IMR-90 (cell line): Measurements from ENCODE around the gene RERE. TPM values are rescaled to one million over a fixed set of nuclear protein-coding genes. Genes with fewer than 3 reads are reported as not detected.

Experiments
- RFX5 ChIP-seq: IDR thresholded peaks from 2 replicates; pipeline ENCODE4 v1.8.0; 2012; ENCODE audit warnings: low read depth, mild to moderate bottlenecking, low read length, moderate library complexity
- USF2 ChIP-seq: fragments of 150-350 bp; IDR thresholded peaks from 2 replicates; pipeline ENCODE4 v1.6.1; 2017; ENCODE audit warnings: mild to moderate bottlenecking, antibody characterized with exemption, low read length, low read depth
- polyA plus RNA-seq, 3 experiments: library from polyadenylated mRNA; depleted of rRNA; stranded (reverse); fragments of >200 nt; gene quantifications; 2 replicates each; pipeline ENCODE4 v1.2.3, GENCODE V29; 2012; ENCODE audit warnings: low replicate concordance in 1 of 3
- total RNA-seq: library from RNA; depleted of rRNA; stranded (reverse); fragments of >200 nt; gene quantifications from 2 replicates; pipeline ENCODE4 v1.2.3, GENCODE V29; 2012

RERE gene
- total and polyA plus RNA-seq, 2 of the 4 experiments (the other 2 are of a cell fraction) = 11.5 to 25.1 TPM

GRCh38 chr1:8661185-8662110, 156.0 kb downstream of the RERE start (continued):
- no peak for TF ChIP-seq USF2
- no peak for TF ChIP-seq RFX5
